ENCODE measurements around the gene NEK3.

DNA sequence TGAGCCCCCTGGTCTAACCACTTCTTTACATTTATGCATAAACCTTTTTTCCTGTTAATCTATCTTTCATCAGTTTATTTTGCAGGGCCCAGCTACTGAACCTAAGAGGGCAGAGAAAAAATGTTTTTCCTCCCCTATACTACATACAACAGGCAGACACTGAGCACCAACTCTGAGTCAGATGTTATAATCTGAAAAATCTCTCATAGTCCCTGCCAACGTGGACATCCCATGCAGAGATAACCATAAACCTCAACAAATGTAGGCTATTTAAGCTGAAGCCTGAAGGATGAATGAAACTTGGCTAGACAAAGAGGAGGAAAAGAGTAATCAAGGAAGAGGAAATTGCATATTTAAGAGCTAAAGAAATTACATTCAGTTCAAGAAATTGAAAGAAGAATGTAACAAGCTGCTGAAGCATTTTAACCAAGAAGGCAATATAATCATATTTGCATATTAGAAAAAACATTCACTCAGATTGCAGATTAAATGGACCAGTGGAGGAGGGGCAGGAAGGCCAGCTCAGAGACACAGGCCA is 2.6 kb downstream of the NEK3 start:
- TF ChIP-seq, protein P1, sequence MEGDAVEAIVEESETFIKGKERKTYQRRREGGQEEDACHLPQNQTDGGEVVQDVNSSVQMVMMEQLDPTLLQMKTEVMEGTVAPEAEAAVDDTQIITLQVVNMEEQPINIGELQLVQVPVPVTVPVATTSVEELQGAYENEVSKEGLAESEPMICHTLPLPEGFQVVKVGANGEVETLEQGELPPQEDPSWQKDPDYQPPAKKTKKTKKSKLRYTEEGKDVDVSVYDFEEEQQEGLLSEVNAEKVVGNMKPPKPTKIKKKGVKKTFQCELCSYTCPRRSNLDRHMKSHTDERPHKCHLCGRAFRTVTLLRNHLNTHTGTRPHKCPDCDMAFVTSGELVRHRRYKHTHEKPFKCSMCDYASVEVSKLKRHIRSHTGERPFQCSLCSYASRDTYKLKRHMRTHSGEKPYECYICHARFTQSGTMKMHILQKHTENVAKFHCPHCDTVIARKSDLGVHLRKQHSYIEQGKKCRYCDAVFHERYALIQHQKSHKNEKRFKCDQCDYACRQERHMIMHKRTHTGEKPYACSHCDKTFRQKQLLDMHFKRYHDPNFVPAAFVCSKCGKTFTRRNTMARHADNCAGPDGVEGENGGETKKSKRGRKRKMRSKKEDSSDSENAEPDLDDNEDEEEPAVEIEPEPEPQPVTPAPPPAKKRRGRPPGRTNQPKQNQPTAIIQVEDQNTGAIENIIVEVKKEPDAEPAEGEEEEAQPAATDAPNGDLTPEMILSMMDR (IDR thresholded peaks at IDR 0.05 in 4 of 5, conservative IDR thresholded peaks at IDR 0.05 in 1 of 5) = no peak
- no peak for TF ChIP-seq POLR2A (IDR thresholded peaks at IDR 0.05)
